K562 (cell line): ENCODE measurements around the gene RARRES2. TPM values are rescaled to one million over a fixed set of nuclear protein-coding genes. Genes with fewer than 3 reads are reported as not detected.

Experiments
- BHLHE40 ChIP-seq: IDR thresholded peaks from 2 replicates; pipeline ENCODE4 v1.6.1; 2011; ENCODE audit warnings: low read length, improper control_type of control experiment
- CEBPG ChIP-seq, 3 experiments: fragments of 200-800 bp in 1 of 3; sonication (Bioruptor generic) in 1 of 3; sonication (generic) in 1 of 3; formaldehyde crosslinking in 1 of 3; IDR thresholded peaks in 2 of 3; conservative IDR thresholded peaks in 1 of 3; 2 replicates each; pipeline versions ENCODE4 v1.6.1 to v1.8.0; 2016 to 2022; ENCODE audit warnings: missing compliant biosample characterization in 2 of 3, missing genetic modification characterization in 2 of 3, mild to moderate bottlenecking in 1 of 3, missing genetic modification reagents in 1 of 3
- HNRNPLL ChIP-seq: fragments of 200-400 bp; formaldehyde crosslinking; IDR thresholded peaks from 2 replicates; pipeline ENCODE4 v1.6.1; 2017; ENCODE audit warnings: low read length, low read depth, mild to moderate bottlenecking; ENCODE audit not compliant: poor library complexity, severe bottlenecking
- JUN ChIP-seq, 2 experiments: sonication (generic) in 1 of 2; formaldehyde crosslinking in 1 of 2; IDR thresholded peaks; 2 replicates each; pipeline versions ENCODE4 v1.6.1 to v1.8.0; 2012 to 2022; ENCODE audit warnings: borderline replicate concordance in 2 of 2, mild to moderate bottlenecking in 2 of 2, improper control_type of control experiment in 1 of 2, low read depth in 1 of 2, low read length in 1 of 2, missing genetic modification reagents in 1 of 2
- MYC ChIP-seq, 2 experiments: fragments of 250-450 bp in 1 of 2; sonication (Bioruptor Pico) in 1 of 2; IDR thresholded peaks; 2 replicates each; pipeline versions ENCODE4 v1.5.1 to v1.6.1; 2012 to 2021; ENCODE audit warnings: low read depth in 2 of 2, borderline replicate concordance in 1 of 2, improper control_type of control experiment in 1 of 2, low read length in 1 of 2, mild to moderate bottlenecking in 1 of 2, moderate library complexity in 1 of 2
- SMAD4 ChIP-seq: fragments of 250-450 bp; sonication (Bioruptor Pico); conservative IDR thresholded peaks from 2 replicates; pipeline ENCODE4 v1.8.0; 2021; ENCODE audit warnings: inconsistent platforms, mild to moderate bottlenecking, moderate library complexity
- SRSF3 ChIP-seq: fragments of 200-400 bp; formaldehyde crosslinking; IDR thresholded peaks from 2 replicates; pipeline ENCODE4 v1.6.1; 2016; ENCODE audit warnings: mild to moderate bottlenecking, low read length, moderate library complexity; ENCODE audit not compliant: insufficient read depth
- YY1 ChIP-seq, 3 experiments: IDR thresholded peaks; 2 replicates each; pipeline ENCODE4 v1.6.1; 2011; ENCODE audit warnings: low read length in 2 of 3, mild to moderate bottlenecking in 2 of 3, moderate library complexity in 2 of 3, borderline replicate concordance in 1 of 3, control low read depth in 1 of 3, low read depth in 1 of 3; ENCODE audit not compliant: insufficient read depth in 3 of 3, insufficient replicate concordance in 2 of 3, control insufficient read depth in 1 of 3, insufficient read length in 1 of 3; ENCODE audit errors: extremely low read depth in 1 of 3
- ZNF224 ChIP-seq: sonication (generic); formaldehyde crosslinking; IDR thresholded peaks from 2 replicates; pipeline ENCODE4 v1.8.0; 2022; ENCODE audit warnings: mild to moderate bottlenecking, missing genetic modification reagents
- polyA plus RNA-seq, 8 experiments: library from polyadenylated mRNA; depleted of rRNA in 4 of 8; stranded (reverse) in 5 of 8; unstranded in 3 of 8; fragments of >200 nt; fragmentation: Nextera tagmentation in 2 of 8; fragmentation: Illumina TruSeq in 1 of 8; extraction: Ambion mirVana in 2 of 8; extraction: Trizol in 1 of 8; gene quantifications; 2 replicates each; pipeline versions ENCODE4 v1.2.1 to v1.2.3, GENCODE V29; 2011 to 2014; ENCODE audit warnings: inconsistent platforms in 1 of 8, missing spikeins in 1 of 8
- total RNA-seq, 7 experiments: library from RNA; depleted of rRNA in 6 of 7; stranded (reverse); fragments of >200 nt in 6 of 7; fragmentation: Illumina TruSeq in 2 of 7; extraction: Trizol in 2 of 7; gene quantifications; 2 replicates each; pipeline versions ENCODE4 v1.2.1 to v1.2.3, GENCODE V29; 2011 to 2021; ENCODE audit warnings: low replicate concordance in 1 of 7
- TF ChIP-seq, protein P1 (sequence below), 2 experiments: fragments of 450-650 bp in 1 of 2; IDR thresholded peaks; 2 replicates each; pipeline ENCODE4 v1.6.1; 2011 to 2017; ENCODE audit warnings: low read depth in 2 of 2, antibody characterized with exemption in 1 of 2, borderline replicate concordance in 1 of 2, low read length in 1 of 2, mild to moderate bottlenecking in 1 of 2, mixed read lengths in 1 of 2; ENCODE audit not compliant: control insufficient read depth in 1 of 2
- TF ChIP-seq, protein P2 (sequence below): fragments of 250-450 bp; sonication (Bioruptor Pico); IDR thresholded peaks from 2 replicates; pipeline ENCODE4 v1.5.0; 2021; ENCODE audit warnings: mild to moderate bottlenecking, borderline replicate concordance
- TF ChIP-seq, protein P3 (sequence below), 2 experiments: fragments of 250-450 bp in 1 of 2; fragments of 450-650 bp in 1 of 2; sonication (Bioruptor Pico) in 1 of 2; IDR thresholded peaks; 2 replicates each; pipeline versions ENCODE4 v1.6.1 to v1.8.0; 2016 to 2021; ENCODE audit warnings: mild to moderate bottlenecking in 2 of 2, moderate library complexity in 2 of 2, missing compliant biosample characterization in 1 of 2, missing genetic modification characterization in 1 of 2
- TF ChIP-seq, protein P4 (sequence below): fragments of 250-450 bp; sonication (Bioruptor Pico); IDR thresholded peaks from 2 replicates; pipeline ENCODE4 v1.6.1; 2021; ENCODE audit warnings: mild to moderate bottlenecking

Gene RARRES2
- total and polyA plus RNA-seq, 9 of the 15 experiments (the other 6 are each of a cell fraction or from before 2014, with no cell fraction given), result 0.11 to 1.7 (median 0.23) TPM; not detected in 6

DNA sequence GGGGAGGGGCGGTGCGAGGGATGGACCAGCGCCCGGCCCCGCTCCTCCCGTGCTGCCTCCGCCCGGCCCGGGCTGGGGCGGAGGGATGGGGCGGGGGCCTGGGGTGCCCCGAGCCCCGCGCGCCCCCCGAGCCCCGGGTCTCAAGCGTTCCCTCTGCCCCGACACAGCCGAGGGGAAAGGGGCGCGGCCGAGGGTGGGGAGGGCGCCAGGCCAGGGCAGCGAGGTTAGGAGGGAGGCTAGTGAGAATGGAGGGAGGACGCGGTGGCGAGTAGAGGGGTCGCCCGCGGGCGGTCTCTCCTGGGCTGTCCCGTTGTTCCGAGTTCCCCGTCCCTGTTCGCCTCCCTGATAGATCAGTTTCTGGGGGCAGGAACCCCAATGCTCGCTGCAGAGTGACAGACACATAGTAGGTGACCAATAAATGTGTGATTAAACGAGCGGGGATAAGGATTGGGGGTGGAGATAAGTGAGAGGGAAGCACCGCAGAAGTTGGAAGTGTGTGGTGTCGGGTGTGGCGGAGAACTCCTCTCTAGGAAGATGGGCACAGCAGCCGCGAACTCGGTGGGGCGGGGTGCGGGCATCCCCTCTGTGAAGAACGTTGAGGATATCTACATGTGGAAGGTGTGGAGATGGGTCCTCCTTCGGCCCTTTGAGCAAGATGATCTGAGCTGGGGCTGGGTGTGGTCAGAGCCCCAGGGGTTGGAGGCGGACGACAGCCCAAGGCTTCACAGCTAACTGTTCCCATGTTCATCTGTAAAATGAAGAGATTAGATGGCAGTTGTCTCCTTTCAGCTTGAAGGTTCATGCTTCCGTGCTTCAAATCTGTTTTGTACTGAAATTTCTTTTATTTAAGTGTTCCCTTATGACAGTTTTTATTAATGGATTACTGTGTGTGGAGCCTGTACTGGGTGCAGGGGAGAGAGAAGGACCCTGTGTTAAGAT is 38.3 kb upstream of the RARRES2 start (continued):
- TF ChIP-seq, protein P1, sequence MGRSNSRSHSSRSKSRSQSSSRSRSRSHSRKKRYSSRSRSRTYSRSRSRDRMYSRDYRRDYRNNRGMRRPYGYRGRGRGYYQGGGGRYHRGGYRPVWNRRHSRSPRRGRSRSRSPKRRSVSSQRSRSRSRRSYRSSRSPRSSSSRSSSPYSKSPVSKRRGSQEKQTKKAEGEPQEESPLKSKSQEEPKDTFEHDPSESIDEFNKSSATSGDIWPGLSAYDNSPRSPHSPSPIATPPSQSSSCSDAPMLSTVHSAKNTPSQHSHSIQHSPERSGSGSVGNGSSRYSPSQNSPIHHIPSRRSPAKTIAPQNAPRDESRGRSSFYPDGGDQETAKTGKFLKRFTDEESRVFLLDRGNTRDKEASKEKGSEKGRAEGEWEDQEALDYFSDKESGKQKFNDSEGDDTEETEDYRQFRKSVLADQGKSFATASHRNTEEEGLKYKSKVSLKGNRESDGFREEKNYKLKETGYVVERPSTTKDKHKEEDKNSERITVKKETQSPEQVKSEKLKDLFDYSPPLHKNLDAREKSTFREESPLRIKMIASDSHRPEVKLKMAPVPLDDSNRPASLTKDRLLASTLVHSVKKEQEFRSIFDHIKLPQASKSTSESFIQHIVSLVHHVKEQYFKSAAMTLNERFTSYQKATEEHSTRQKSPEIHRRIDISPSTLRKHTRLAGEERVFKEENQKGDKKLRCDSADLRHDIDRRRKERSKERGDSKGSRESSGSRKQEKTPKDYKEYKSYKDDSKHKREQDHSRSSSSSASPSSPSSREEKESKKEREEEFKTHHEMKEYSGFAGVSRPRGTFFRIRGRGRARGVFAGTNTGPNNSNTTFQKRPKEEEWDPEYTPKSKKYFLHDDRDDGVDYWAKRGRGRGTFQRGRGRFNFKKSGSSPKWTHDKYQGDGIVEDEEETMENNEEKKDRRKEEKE (IDR thresholded peaks at IDR 0.05; ENCODE audit: borderline replicate concordance in 1 of 2, control insufficient read depth in 1 of 2, low read depth in 2 of 2, low read length in 1 of 2), result no peak
- TF ChIP-seq JUN (IDR thresholded peaks at IDR 0.05; ENCODE audit: borderline replicate concordance, low read depth, low read length), result no peak
- no peak for TF ChIP-seq JUN (CRISPR knock-in tag; IDR thresholded peaks at IDR 0.05; ENCODE audit: borderline replicate concordance)
- no peak for TF ChIP-seq SRSF3
- TF ChIP-seq, protein P2, sequence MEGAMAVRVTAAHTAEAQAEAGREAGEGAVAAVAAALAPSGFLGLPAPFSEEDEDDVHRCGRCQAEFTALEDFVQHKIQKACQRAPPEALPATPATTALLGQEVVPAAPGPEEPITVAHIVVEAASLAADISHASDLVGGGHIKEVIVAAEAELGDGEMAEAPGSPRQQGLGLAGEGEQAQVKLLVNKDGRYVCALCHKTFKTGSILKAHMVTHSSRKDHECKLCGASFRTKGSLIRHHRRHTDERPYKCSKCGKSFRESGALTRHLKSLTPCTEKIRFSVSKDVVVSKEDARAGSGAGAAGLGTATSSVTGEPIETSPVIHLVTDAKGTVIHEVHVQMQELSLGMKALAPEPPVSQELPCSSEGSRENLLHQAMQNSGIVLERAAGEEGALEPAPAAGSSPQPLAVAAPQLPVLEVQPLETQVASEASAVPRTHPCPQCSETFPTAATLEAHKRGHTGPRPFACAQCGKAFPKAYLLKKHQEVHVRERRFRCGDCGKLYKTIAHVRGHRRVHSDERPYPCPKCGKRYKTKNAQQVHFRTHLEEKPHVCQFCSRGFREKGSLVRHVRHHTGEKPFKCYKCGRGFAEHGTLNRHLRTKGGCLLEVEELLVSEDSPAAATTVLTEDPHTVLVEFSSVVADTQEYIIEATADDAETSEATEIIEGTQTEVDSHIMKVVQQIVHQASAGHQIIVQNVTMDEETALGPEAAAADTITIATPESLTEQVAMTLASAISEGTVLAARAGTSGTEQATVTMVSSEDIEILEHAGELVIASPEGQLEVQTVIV (CRISPR knock-in tag), result no peak
- TF ChIP-seq, protein P3, sequence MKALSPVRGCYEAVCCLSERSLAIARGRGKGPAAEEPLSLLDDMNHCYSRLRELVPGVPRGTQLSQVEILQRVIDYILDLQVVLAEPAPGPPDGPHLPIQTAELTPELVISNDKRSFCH (CRISPR knock-in tag; IDR thresholded peaks at IDR 0.05), result no peak
- TF ChIP-seq, protein P3 (tag; IDR thresholded peaks at IDR 0.05), result no peak
- TF ChIP-seq ZNF224 (CRISPR knock-in tag), result no peak
- peak; percentile 38; the same call in 1 of the 2 replicates for TF ChIP-seq BHLHE40
- TF ChIP-seq HNRNPLL, result no peak
- no peak for TF ChIP-seq CEBPG (CRISPR knock-in tag; IDR thresholded peaks at IDR 0.05)
- no peak for TF ChIP-seq CEBPG (tag; conservative IDR thresholded peaks at IDR 0.05 in 1 of 2, IDR thresholded peaks at IDR 0.05 in 1 of 2)
- TF ChIP-seq YY1 (IDR thresholded peaks at IDR 0.05; ENCODE audit: borderline replicate concordance in 1 of 3, control insufficient read depth in 1 of 3, extremely low read depth in 1 of 3, insufficient read depth in 3 of 3, insufficient read length in 1 of 3, insufficient replicate concordance in 2 of 3, low read depth in 1 of 3, low read length in 2 of 3), result no peak
- 0 out of 2 replicates have a peak, but pooled peaks have one; percentile 22 for TF ChIP-seq MYC (IDR thresholded peaks at IDR 0.05; ENCODE audit: low read depth, low read length)
- peak; percentile 70; the same call in 1 of the 2 replicates for TF ChIP-seq MYC (CRISPR knock-in tag; IDR thresholded peaks at IDR 0.05; ENCODE audit: borderline replicate concordance, low read depth)
- no peak for TF ChIP-seq SMAD4 (CRISPR knock-in tag)
- TF ChIP-seq, protein P4, sequence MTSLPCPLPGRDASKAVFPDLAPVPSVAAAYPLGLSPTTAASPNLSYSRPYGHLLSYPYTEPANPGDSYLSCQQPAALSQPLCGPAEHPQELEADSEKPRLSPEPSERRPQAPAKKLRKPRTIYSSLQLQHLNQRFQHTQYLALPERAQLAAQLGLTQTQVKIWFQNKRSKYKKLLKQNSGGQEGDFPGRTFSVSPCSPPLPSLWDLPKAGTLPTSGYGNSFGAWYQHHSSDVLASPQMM (CRISPR knock-in tag), result no peak
